KG1 (cell line): ENCODE measurements around the gene CLDN2.
"Not testable (repeated sequence)": the region's sequence is repeated elsewhere in the genome, so short reads cannot be mapped to it uniquely, and the experiment has no call there.

Source experiments
- DNase-seq: peaks from one replicate; lab custom pipeline; 2025; lab: John Stamatoyannopoulos, UW

The CLDN2 gene

GRCh38 chrX:106959901-106960300 is 39.7 kb downstream of the CLDN2 start:
- DNase-seq = no peak

GRCh38 chrX:106963111-106963510 is 42.9 kb downstream of the CLDN2 start:
- DNase-seq = no peak

- DNase-seq = no peak
Observed at GRCh38 chrX:106964290-106964689, 44.1 kb downstream of the CLDN2 start.

- not testable (repeated sequence) for DNase-seq
Observed at GRCh38 chrX:106966547-106966946, 46.3 kb downstream of the CLDN2 start.

- DNase-seq = no peak
Observed at GRCh38 chrX:106972896-106973295, 52.7 kb downstream of the CLDN2 start.

GRCh38 chrX:106973433-106974149 is 53.4 kb downstream of the CLDN2 start:
- no peak for DNase-seq

GRCh38 chrX:106976416-106976815 is 56.2 kb downstream of the CLDN2 start:
- no peak for DNase-seq
